CD4-positive, alpha-beta T cell treated with Interleukin-21 for 1 hour (primary cell): ENCODE results near the gene ATP10A.
"Not testable (repeated sequence)": the region's sequence is repeated elsewhere in the genome, so short reads cannot be mapped to it uniquely, and the experiment has no call there.

Experiments used
- DNase-seq: peaks from one replicate; pipeline ENCODE4 v3.0.0-alpha.2; 2020

ATP10A gene

DNA sequence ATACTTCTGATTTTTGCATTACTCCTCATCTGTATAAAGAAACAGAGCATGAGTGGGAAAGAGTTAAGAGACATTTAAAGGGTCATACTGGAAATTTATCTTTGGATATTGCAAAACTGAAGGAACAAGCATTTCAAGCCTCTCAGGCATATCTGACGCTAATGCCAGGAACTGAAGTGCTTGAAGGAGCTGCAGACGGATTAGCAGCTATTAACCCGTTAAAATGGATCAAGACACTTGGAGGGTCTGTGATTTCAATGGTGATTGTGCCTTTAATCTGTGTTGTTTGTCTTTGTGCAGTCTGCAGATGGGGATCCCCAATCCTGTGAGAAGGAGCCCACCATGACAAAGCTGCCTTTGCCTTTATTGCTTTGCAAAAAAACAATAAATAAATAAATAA lies 221.8 kb downstream of the ATP10A start:
- DNase-seq, result no peak

DNA sequence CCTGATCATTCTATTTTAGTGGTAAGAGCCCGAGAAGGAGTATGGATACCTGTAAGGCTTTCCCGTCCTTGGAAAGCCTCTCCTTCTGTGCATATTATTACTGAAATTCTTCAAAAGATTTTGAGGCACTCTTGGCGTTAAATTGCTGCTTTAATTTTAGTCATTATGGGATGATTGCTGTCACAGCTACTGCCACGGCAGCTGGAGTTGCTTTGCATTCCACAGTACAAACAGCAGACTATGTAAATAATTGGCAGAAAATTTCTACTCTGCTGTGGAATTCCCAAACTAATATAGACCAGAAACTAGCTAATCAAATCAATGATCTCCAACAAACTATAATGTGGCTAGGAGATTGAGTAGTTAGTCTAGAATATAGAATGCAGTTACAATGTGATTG lies 222.2 kb downstream of the ATP10A start:
- not testable (repeated sequence) for DNase-seq

DNA sequence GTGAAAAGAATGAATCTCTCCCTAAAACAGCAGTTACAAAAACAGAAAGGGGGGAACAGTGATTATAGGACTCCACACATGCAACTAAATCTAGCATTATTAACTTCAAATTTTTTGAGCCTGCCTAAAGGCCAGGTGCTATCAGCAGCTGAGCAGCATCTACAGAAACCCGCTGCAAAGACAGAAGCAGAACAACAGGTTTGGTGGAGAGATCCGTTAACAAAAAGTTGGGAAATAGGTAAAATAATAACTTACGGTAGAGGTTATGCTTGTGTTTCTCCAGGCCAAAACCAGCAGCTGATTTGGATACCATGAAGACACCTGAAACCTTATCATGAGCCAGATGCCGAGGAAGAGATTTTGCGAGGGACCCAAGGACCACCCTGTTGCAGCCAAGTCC lies 222.7 kb downstream of the ATP10A start:
- no peak for DNase-seq

DNA sequence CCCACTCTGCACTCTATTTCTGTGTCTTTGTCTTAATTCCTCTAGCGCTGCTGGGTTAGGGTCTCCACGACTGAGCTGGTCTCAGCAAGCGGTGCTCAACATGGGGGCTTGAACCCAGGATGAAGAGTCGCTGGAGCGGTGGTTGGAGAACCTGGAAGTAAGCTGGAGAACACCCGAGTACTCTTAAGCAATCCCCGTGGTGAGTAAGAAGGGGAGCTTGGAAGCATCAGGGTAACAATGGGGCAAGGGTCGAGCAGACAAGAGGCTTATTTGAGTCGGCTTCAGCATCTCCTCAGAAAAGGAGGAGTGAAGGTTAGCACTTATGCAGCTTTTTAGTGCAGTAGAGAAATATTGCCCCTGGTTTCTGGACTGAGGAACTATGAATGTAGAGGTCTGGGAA lies 226.6 kb downstream of the ATP10A start:
- not testable (repeated sequence) for DNase-seq

DNA sequence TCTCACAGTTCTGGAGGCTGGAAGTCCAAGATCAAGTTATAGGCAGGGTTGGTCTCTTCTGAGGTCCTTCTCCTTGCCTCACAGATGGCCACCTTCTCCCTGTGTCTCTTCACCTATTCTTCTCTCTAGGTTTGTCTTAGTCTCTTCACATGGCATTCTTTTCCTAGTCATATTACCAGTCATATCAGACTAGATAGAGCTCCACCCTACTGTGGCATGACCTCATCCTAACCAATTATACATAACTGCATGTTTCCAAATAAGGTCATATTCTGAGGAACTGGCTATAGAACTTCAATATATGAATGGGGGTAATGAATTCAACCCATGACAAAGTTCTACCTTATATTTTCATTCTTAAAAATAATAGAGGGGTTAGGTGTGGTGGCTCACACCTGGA lies 227.9 kb downstream of the ATP10A start:
- no peak for DNase-seq

DNA sequence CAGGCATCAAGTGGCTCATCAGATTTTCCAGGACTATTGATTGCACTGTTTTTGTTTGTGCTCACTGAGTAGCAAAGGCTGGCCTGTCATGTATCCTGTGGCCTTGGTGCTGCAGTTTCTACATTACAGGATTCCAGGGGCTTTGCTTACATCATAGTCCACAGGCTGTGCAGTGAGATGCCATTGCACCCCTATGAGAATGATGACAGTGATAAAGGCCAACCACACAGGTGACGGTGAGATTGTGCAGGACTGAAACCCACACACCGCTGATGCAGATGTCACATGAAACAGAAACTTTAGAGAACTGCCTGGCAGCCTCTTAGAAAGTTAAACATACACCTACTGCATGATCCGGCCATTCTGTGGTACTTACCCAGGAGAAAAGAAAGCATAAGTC lies 229.3 kb downstream of the ATP10A start:
- no peak for DNase-seq

DNA sequence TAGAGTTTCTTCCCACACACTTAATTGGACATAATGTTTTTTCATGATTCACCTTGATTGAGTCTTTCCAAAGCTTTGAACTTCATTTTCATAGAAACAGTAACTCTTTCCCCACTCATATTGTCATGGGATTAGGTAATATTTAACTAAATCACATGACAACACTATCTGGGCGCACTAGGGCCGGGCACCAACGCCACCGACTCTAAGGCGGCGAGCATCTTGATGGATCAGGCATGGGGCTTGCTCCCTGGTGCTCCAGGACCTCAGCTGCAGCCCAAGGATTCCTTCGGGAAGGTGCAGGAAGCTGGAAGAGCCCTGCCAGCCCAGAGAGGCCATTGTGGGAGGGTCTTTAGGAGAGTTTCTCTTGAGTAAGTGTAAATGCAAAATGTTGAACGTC lies 231.2 kb downstream of the ATP10A start:
- DNase-seq, result no peak
